Parathyroid adenoma (tissue), 2 donors: ENCODE results near the gene ENDOV.

ENCODE experiments used
- H2AFZ ChIP-seq: fragments of 300-600 bp; sonication (generic); one replicate; pipeline ENCODE4 v1.7.0; 2017; ENCODE audit warnings: antibody characterized with exemption, mild to moderate bottlenecking
- H3K27ac ChIP-seq: fragments of 300-600 bp; sonication (generic); one replicate; pipeline ENCODE4 v1.7.0; 2017
- H3K27me3 ChIP-seq: fragments of 300-600 bp; sonication (generic); one replicate; pipeline ENCODE4 v1.7.0; 2017; ENCODE audit warnings: low read length; ENCODE audit not compliant: control insufficient read depth, insufficient read depth
- H3K36me3 ChIP-seq: fragments of 300-600 bp; sonication (generic); one replicate; pipeline ENCODE4 v1.7.0; 2017; ENCODE audit warnings: low read length; ENCODE audit not compliant: control insufficient read depth, insufficient read depth
- H3K4me1 ChIP-seq: fragments of 300-600 bp; sonication (generic); one replicate; pipeline ENCODE4 v1.7.0; 2017; ENCODE audit warnings: control low read depth
- H3K4me2 ChIP-seq: fragments of 300-600 bp; sonication (generic); one replicate; pipeline ENCODE4 v1.7.0; 2017; ENCODE audit warnings: low read length
- H3K4me3 ChIP-seq: fragments of 300-600 bp; sonication (generic); one replicate; pipeline ENCODE4 v1.7.0; 2017; ENCODE audit warnings: low read depth, low read length
- H3K79me2 ChIP-seq: fragments of 300-600 bp; sonication (generic); one replicate; pipeline ENCODE4 v1.7.0; 2017; ENCODE audit warnings: control low read depth
- H3K9ac ChIP-seq: fragments of 300-600 bp; sonication (generic); one replicate; pipeline ENCODE4 v1.7.0; 2017; ENCODE audit warnings: mild to moderate bottlenecking
- H3K9me3 ChIP-seq: fragments of 300-600 bp; sonication (generic); one replicate; pipeline ENCODE4 v1.7.0; 2017; ENCODE audit warnings: low read length; ENCODE audit not compliant: control insufficient read depth
- TF ChIP-seq, protein P1 (sequence below): fragments of 300-600 bp; sonication (generic); IDR thresholded peaks from one replicate; pipeline ENCODE4 v1.7.0; 2017; ENCODE audit warnings: antibody characterized with exemption, mild to moderate bottlenecking
- donor health status: primary hyperparathyroidism.

Gene ENDOV

GRCh38 chr17:80414803-80415625 is at the start of gene ENDOV:
Gene ENDOV (plus strand): TSS chr17:80415167. CDS start chr17:80415195, 28 bp downstream.
- peak within 1 kb of the TSS; percentile 84 for H3K4me2 ChIP-seq
- H3K27ac ChIP-seq, result peak within 1 kb of the TSS; percentile 95
- no peaks in the 10 kb centered on the region for H3K9me3 ChIP-seq
- TF ChIP-seq, protein P1, sequence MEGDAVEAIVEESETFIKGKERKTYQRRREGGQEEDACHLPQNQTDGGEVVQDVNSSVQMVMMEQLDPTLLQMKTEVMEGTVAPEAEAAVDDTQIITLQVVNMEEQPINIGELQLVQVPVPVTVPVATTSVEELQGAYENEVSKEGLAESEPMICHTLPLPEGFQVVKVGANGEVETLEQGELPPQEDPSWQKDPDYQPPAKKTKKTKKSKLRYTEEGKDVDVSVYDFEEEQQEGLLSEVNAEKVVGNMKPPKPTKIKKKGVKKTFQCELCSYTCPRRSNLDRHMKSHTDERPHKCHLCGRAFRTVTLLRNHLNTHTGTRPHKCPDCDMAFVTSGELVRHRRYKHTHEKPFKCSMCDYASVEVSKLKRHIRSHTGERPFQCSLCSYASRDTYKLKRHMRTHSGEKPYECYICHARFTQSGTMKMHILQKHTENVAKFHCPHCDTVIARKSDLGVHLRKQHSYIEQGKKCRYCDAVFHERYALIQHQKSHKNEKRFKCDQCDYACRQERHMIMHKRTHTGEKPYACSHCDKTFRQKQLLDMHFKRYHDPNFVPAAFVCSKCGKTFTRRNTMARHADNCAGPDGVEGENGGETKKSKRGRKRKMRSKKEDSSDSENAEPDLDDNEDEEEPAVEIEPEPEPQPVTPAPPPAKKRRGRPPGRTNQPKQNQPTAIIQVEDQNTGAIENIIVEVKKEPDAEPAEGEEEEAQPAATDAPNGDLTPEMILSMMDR, result no peak
- H3K4me1 ChIP-seq, result peaks cover 6% of the 10 kb centered on the region
- no peaks in the 10 kb centered on the region for H3K36me3 ChIP-seq
- H3K79me2 ChIP-seq, result peaks cover 19% of the 10 kb centered on the region
- peak within 1 kb of the TSS; percentile 98 for H2AFZ ChIP-seq
- peak within 1 kb of the TSS; percentile 98 for H3K4me3 ChIP-seq
- H3K27me3 ChIP-seq, result no peaks in the 10 kb centered on the region
- peak within 1 kb of the TSS; percentile 89 for H3K9ac ChIP-seq

- no peak overlapping the region for H3K27ac ChIP-seq
These were observed 49.0 kb upstream of the ENDOV start for GRCh38 chr17:80365983-80366382.

GRCh38 chr17:80367503-80367902 is 47.5 kb upstream of the ENDOV start:
- TF ChIP-seq, protein P1, result no peak
- H3K36me3 ChIP-seq, result no peaks in the 10 kb centered on the region
- no peaks in the 10 kb centered on the region for H3K4me1 ChIP-seq
- peaks cover 5% of the 10 kb centered on the region for H3K79me2 ChIP-seq
- H3K9ac ChIP-seq, result no peak overlapping the region
- no peak overlapping the region for H2AFZ ChIP-seq
- H3K27ac ChIP-seq, result no peak overlapping the region
- no peaks in the 10 kb centered on the region for H3K9me3 ChIP-seq
- H3K4me2 ChIP-seq, result no peak overlapping the region
- no peaks in the 10 kb centered on the region for H3K27me3 ChIP-seq
- no peak overlapping the region for H3K4me3 ChIP-seq

More at GRCh38 chr17:80365983-80366382, 49.0 kb upstream of the ENDOV start:
- peaks cover 4% of the 10 kb centered on the region for H3K79me2 ChIP-seq
- no peak overlapping the region for H2AFZ ChIP-seq
- TF ChIP-seq, protein P1, result no peak
- no peaks in the 10 kb centered on the region for H3K4me1 ChIP-seq
- no peaks in the 10 kb centered on the region for H3K27me3 ChIP-seq
- no peak overlapping the region for H3K4me2 ChIP-seq
- no peaks in the 10 kb centered on the region for H3K9me3 ChIP-seq
- no peak overlapping the region for H3K4me3 ChIP-seq
- no peak overlapping the region for H3K9ac ChIP-seq
- no peaks in the 10 kb centered on the region for H3K36me3 ChIP-seq

DNA sequence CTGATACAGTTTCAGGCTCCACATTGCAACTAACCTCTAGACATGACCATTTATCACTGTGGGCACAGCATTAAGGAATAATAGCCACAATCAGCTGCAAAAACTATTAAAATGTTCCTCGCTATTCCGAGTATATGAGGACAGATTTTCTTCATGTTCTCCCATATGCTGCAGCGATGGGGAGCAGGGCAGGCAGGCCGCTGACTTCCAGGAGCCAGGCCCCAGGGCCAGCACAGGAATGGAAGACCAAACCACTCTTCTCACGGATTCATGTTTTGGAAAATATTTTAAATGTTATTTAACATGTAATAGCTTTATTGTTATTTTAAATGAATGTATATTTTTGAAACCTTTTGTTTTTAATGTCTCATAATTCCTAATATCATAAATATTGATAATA is 43.8 kb upstream of the ENDOV start:
- Histone ChIP-seq H3K9ac (no peak overlapping the region), H3K79me2 (peaks cover 4% of the 10 kb centered on the region)

More for the DNA sequence above, 43.8 kb upstream of the ENDOV start:
- no peak overlapping the region for H3K4me3 ChIP-seq
- no peak overlapping the region for H3K27ac ChIP-seq
- TF ChIP-seq, protein P1, result no peak
- H3K4me2 ChIP-seq, result no peak overlapping the region
- no peaks in the 10 kb centered on the region for H3K36me3 ChIP-seq
- H3K9me3 ChIP-seq, result no peaks in the 10 kb centered on the region
- H3K4me1 ChIP-seq, result no peaks in the 10 kb centered on the region
- H3K27me3 ChIP-seq, result no peaks in the 10 kb centered on the region
- H2AFZ ChIP-seq, result no peak overlapping the region
